Ovary (tissue), 9 donors: ENCODE measurements around the gene GRM6. TPM values are rescaled to one million over a fixed set of nuclear protein-coding genes. Genes with fewer than 3 reads are reported as not detected.

Source experiments
- DNase-seq, 5 donors: peaks; one replicate each; pipeline ENCODE4 v3.0.0-alpha.2; 2019 to 2020
- H3K27ac ChIP-seq, 2 donors: fragments of 200-600 bp; one replicate each; pipeline versions ENCODE4 v1.5.1 to v1.8.0; 2019 to 2022
- H3K27me3 ChIP-seq: fragments of 200-600 bp; one replicate; pipeline ENCODE4 v1.8.0; 2022
- H3K36me3 ChIP-seq: fragments of 200-600 bp; sonication (generic); one replicate; pipeline ENCODE4 v1.5.1; 2019
- H3K4me1 ChIP-seq: one replicate; pipeline ENCODE4 v1.8.1; 2013; ENCODE audit warnings: mild to moderate bottlenecking, moderate library complexity; ENCODE audit not compliant: insufficient read depth
- H3K4me3 ChIP-seq: fragments of 200-600 bp; sonication (generic); one replicate; pipeline ENCODE4 v1.5.1; 2017
- H3K9me3 ChIP-seq, 2 donors: fragments of 200-600 bp in 1 of 2; sonication (generic) in 1 of 2; one replicate each; pipeline versions ENCODE4 v1.5.1 to v1.8.1; 2013 to 2019; ENCODE audit warnings: mild to moderate bottlenecking in 1 of 2, moderate library complexity in 1 of 2
- EP300 ChIP-seq: sonication (generic); formaldehyde crosslinking; IDR thresholded peaks from one replicate; pipeline ENCODE4 v1.6.1; 2017; ENCODE audit warnings: antibody characterized with exemption
- POLR2A ChIP-seq: fragments of 450-650 bp; IDR thresholded peaks from one replicate; pipeline ENCODE4 v1.6.1; 2017; ENCODE audit warnings: antibody characterized with exemption, mild to moderate bottlenecking, moderate library complexity
- WGBS, 3 donors: extraction: QIAGEN DNeasy Blood & Tissue Kit in 1 of 3; methylation state at CpG; one replicate each; pipeline versions ENCODE4 v1.1.5 to v1.1.7; 2013 to 2017; 5-methylcytosine and 5-hydroxymethylcytosine counted together
- intact Hi-C, 4 donors: fragments of 100-400 bp; cut with DNase I; formaldehyde crosslinking; loops; one replicate each; pipeline versions ENCODE4 v1.11.0 to v1.15.1; 2022 to 2023
- polyA plus RNA-seq, 2 donors: library from polyadenylated mRNA; stranded (reverse); fragments of 200-250 nt in 1 of 2; fragments of 350-450 nt in 1 of 2; fragmentation: Illumina TruSeq in 1 of 2; extraction: RNeasy Lipid Tissue Mini Kit (QIAGEN cat#74804) in 1 of 2; gene quantifications; one replicate each; pipeline ENCODE4 v1.2.3, GENCODE V29; 2013 to 2014
- total RNA-seq, 7 donors: library from RNA; depleted of rRNA in 2 of 7; stranded (reverse); fragments of >200 nt in 2 of 7; fragmentation: NEBNext Ultra II Directional in 3 of 7; extraction: Animal tissue kit (Norgen Biotek cat#: 25700) in 3 of 7; gene quantifications; one replicate each; pipeline versions ENCODE4 v1.1.0 to v1.2.4, GENCODE V29; 2016 to 2023
- TF ChIP-seq, protein P1 (sequence below), 3 donors: fragments of 450-650 bp in 2 of 3; fragments of 200-600 bp in 1 of 3; IDR thresholded peaks; one replicate each; pipeline versions ENCODE4 v1.5.1 to v1.8.0; 2016 to 2022; ENCODE audit warnings: antibody characterized with exemption in 3 of 3, mild to moderate bottlenecking in 1 of 3
- donor health status: DM: no; HTN: no; CAD: no; lungs with moderate emphysema.
- donor health status: DM: no; HTN: no; CAD: no.
- donor health status: Bipolar disorder and iron deficiency.
- donor health status: DM: yes; HTN: yes; CAD: no.
- donor health status: DM: no; HTN: no; CAD: no.
- donor health status: DM: yes; HTN: yes; CAD: no.

Gene GRM6
- total and polyA plus RNA-seq, 9 donors = not detected

DNA sequence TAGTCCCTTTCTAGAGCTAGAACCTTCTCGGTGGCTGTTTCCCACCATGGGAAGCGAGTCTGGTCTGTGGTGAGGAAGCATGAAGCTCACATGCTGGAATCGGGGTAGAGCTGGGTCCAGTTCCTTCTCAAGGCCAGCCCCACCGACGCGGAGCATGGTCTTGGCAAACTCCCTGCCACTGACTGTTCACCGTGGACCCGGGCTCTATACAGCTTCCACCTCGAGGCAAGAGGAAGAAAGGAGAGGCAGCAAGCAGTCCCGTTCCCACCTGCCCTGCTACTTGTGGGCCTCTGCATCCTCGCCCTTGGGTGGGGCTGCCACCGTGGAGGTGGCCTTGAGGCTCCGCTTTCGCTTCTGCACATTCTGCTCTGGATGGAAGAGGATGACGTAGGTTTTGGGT lies 13.7 kb downstream of the GRM6 start:
- Histone ChIP-seq H3K27ac (no peak overlapping the region), H3K27me3 (no peaks in the 10 kb centered on the region), H3K36me3 (no peaks in the 10 kb centered on the region), H3K4me3 (no peak overlapping the region), H3K9me3 (peaks cover 0 to 31% of the 10 kb centered on the region in 2 donors), H3K4me1 (no peaks in the 10 kb centered on the region)
- WGBS, 3 donors = 97 to 98% (median 98%) methylated on average over 15 of the region's 15 CpGs
- no peak for DNase-seq
- intact Hi-C loops = no loop called here
- TF ChIP-seq, protein P1, sequence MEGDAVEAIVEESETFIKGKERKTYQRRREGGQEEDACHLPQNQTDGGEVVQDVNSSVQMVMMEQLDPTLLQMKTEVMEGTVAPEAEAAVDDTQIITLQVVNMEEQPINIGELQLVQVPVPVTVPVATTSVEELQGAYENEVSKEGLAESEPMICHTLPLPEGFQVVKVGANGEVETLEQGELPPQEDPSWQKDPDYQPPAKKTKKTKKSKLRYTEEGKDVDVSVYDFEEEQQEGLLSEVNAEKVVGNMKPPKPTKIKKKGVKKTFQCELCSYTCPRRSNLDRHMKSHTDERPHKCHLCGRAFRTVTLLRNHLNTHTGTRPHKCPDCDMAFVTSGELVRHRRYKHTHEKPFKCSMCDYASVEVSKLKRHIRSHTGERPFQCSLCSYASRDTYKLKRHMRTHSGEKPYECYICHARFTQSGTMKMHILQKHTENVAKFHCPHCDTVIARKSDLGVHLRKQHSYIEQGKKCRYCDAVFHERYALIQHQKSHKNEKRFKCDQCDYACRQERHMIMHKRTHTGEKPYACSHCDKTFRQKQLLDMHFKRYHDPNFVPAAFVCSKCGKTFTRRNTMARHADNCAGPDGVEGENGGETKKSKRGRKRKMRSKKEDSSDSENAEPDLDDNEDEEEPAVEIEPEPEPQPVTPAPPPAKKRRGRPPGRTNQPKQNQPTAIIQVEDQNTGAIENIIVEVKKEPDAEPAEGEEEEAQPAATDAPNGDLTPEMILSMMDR (IDR thresholded peaks at IDR 0.05) = no peak
- TF ChIP-seq POLR2A (no peak), EP300 (no peak)

DNA sequence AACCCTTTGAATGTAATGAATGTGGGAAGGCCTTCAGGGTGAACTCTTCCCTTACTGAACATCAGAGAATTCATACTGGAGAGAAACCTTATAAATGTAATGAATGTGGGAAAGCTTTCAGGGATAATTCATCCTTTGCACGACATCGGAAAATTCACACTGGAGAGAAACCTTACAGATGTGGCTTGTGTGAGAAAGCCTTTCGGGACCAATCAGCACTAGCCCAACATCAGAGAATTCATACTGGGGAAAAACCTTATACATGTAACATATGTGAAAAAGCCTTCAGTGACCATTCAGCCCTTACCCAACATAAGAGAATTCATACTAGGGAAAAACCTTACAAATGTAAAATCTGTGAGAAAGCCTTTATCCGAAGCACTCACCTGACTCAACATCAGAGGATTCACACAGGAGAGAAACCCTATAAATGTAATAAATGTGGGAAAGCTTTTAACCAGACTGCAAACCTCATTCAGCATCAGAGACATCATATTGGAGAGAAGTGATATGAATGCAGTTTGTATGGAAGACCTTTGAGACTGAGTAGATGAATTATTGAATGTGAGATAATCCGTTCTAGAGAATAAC lies 29.6 kb downstream of the GRM6 start:
- intact Hi-C loops = no loop called here
- Histone ChIP-seq H3K4me3 (no peak overlapping the region), H3K4me1 (no peaks in the 10 kb centered on the region), H3K27ac (no peak overlapping the region), H3K9me3 (peaks cover 15 to 67% of the 10 kb centered on the region in 2 donors), H3K27me3 (no peaks in the 10 kb centered on the region), H3K36me3 (no peaks in the 10 kb centered on the region)
- no peak for DNase-seq
- 93 to 98% (median 97%) methylated on average over 5 of the region's 5 CpGs for WGBS, 3 donors
- TF ChIP-seq POLR2A = no peak
- no peak for TF ChIP-seq EP300
- TF ChIP-seq, protein P1 (IDR thresholded peaks at IDR 0.05) = no peak

DNA sequence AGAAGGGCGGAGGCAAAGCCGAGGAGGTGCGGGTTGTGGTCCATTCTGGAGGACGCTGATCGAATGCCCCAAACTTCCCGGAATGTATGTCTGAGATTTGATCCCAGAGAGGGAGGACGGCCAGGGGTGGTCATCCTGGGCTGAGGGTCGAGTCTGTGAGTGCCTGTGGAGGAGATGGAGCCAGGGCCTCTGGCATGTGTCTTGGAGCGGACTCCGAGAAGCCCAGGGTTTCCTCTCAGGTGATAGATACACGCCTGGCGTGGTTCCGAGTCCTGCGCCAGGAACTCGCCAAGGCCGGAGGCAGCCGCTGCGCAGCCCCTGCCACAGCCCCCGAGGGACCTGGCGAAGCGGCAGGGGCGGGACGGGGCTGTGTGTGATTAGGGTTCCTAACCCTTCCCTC lies 53.8 kb downstream of the GRM6 start:
- peak overlapping the region; percentile 63 for H3K4me3 ChIP-seq
- intact Hi-C loops = no loop called here
- no peaks in the 10 kb centered on the region for H3K36me3 ChIP-seq
- TF ChIP-seq EP300 = no peak
- TF ChIP-seq, protein P1 (IDR thresholded peaks at IDR 0.05) = peak in 1 of 3 donors; percentile 3
- DNase-seq = peak; percentile 22 to 64 (median 56)
- WGBS, 3 donors = 0 to 1% (median 0%) methylated on average over 14 to 23 of the region's 23 CpGs
- H3K27me3 ChIP-seq = no peaks in the 10 kb centered on the region
- H3K27ac ChIP-seq = no peak overlapping the region
- H3K4me1 ChIP-seq = peaks cover 5% of the 10 kb centered on the region
- H3K9me3 ChIP-seq = peaks cover 0 to 16% of the 10 kb centered on the region in 2 donors

DNA sequence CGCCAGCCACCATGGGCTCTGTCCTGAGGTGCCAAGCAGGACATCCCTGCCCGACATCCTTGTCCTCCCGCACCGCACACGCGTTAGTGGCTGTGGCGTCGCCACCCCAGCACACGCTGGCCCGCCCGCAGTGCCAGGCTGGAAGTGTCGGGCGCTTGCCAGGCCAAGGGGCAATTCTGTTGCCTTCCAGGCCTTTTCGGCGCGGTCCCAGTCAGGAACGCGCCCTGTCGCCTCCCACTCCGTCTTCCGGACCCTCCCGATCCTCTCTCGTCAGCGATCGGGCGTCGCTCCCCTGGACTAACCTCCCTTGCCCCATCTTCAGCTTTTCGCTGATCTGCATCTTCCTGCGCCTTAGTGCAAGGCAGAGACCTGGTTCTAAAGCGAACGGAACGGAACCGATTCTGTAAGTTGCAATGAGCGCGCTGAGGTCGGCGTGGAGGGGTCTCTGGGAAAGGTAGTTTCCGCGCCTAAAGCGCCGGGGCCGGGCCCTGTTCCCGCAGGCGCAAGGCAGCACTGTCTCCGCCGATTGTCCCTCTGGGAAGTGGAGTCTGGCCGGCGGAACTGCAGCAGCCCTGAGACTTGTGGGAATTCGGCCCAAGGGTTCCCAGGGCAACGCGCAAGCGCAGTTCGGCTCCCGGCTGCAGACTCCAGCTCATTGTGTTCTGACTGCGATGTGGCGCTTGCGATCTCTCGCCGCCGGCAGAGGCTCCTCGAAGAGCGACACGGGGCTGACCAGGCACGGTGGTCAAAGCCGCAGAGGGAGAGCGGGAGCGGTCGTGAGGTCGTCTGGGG lies 54.4 kb downstream of the GRM6 start, which contains the start of gene ZNF454:
Gene ZNF454 (plus strand): TSS at position 630 of the 792 bp plus-strand sequence. CDS start 1,594 bp downstream, outside the sequence.
- Histone ChIP-seq H3K27ac (peak within 1 kb of the TSS in 1 of 2 donors; percentile 6), H3K9me3 (peaks cover 0 to 11% of the 10 kb centered on the region in 2 donors), H3K4me3 (peak within 1 kb of the TSS; percentile 63), H3K36me3 (no peaks in the 10 kb centered on the region), H3K27me3 (no peaks in the 10 kb centered on the region), H3K4me1 (peaks cover 5% of the 10 kb centered on the region)
- DNase-seq = peak; percentile 92 to 97 (median 94)
- intact Hi-C loops = no loop called here
- WGBS, 3 donors = 1 to 2% (median 1%) methylated on average over 58 to 69 of the region's 69 CpGs
- TF ChIP-seq EP300 (no peak), POLR2A (no peak)
- TF ChIP-seq, protein P1 (IDR thresholded peaks at IDR 0.05) = no peak
